Measurements from ENCODE around the gene SEL1L2. TPM values are rescaled to one million over a fixed set of nuclear protein-coding genes. Genes with fewer than 3 reads are reported as not detected.

The SEL1L2 gene
- total and polyA plus RNA-seq, 9 donors: 0.73 to 9.3 (median 3.8) TPM; not detected in 3

- intact Hi-C loops (cut with DNase I): no loop called here
- H3K36me3 ChIP-seq: no peaks in the 10 kb centered on the region
- no peaks in the 10 kb centered on the region for H3K27me3 ChIP-seq
- H3K27ac ChIP-seq: no peak overlapping the region
- TF ChIP-seq EP300 (IDR thresholded peaks at IDR 0.05): no peak
- DNase-seq: no peak
- no peaks in the 10 kb centered on the region for H3K9me3 ChIP-seq
- WGBS, 3 donors: 83 to 87% (median 86%) methylated on average over 3 of the region's 3 CpGs
- H3K4me3 ChIP-seq: no peak overlapping the region
- no peaks in the 10 kb centered on the region for H3K4me1 ChIP-seq (ENCODE audit: insufficient read depth)
Measured at GRCh38 chr20:13947719-13948118, 42.7 kb downstream of the SEL1L2 start.

DNA sequence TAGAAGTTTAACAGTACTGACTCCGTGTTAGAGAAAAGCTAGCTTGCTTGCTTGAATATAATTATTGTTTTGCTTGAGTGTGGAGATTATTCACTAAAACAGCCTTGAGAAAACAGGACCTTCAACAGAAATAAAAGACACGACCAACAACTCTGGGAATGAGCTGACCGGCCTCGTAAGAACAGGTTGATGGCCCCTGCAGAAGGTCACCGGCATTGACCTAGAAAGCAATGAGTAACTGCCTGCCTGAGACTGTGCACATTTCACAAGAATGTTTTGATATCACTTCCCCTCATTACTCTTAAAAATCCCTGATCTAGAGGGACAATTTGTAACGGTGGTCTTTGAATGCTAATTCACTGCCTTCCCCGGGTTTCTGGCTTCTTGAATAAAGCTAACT, 49.4 kb downstream of the SEL1L2 start:
- no peak for TF ChIP-seq POLR2A (IDR thresholded peaks at IDR 0.05)
- TF ChIP-seq CTCF (IDR thresholded peaks at IDR 0.05): no peak
- no peak for TF ChIP-seq EP300 (IDR thresholded peaks at IDR 0.05)
- no peak overlapping the region for H3K4me3 ChIP-seq
- no peak overlapping the region for H3K27ac ChIP-seq
- peaks cover 7% of the 10 kb centered on the region for H3K4me1 ChIP-seq (ENCODE audit: insufficient read depth)
- WGBS, 3 donors: 19 to 45% (median 21%) methylated on average over 7 of the region's 7 CpGs
- H3K9me3 ChIP-seq: no peaks in the 10 kb centered on the region
- no peaks in the 10 kb centered on the region for H3K36me3 ChIP-seq
- intact Hi-C loops (cut with DNase I): no loop called here
- no peaks in the 10 kb centered on the region for H3K27me3 ChIP-seq
- peak in 1 of 5 donors; percentile 18 for DNase-seq

DNA sequence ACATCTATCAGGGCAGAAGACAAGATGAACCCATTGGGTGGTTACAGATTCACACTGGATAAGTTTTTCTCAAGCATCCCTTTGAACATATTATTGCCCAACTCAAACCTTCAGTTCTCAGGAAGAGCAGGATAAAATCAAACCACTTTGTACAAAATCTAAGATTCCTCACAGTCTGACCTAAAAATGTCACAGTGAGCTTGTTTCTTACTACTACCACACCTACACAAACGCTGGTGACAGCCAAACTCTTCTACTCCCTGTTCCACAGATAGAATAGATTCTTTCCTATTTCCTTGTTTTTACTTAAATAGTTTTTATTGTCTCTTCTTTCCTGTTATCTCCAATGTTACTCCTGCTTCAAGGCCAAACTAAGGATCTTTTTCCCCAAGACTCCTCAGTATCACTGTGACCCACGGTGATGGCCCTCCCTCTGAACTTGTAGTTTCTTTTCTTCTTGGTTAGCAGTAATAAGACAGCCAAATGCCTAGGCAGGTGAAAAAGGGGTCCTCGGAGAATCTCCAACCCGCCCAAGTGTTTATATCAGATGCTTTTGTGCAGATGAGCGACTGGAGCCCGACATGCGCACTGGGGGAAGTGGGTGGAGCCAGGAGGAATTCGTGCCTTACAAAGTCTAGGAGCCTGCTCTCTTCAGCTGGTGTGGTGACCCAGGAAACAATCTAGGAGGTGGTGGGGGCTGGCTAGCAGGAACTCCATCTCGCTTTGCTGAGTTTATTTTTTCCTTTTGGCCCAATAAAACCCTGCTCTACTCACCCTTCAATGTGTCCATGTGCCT, 53.4 kb downstream of the SEL1L2 start:
- TF ChIP-seq POLR2A (IDR thresholded peaks at IDR 0.05) (no peak), EP300 (IDR thresholded peaks at IDR 0.05) (no peak), CTCF (IDR thresholded peaks at IDR 0.05) (no peak)
- Histone ChIP-seq H3K4me1 (ENCODE audit: insufficient read depth) (peaks cover 8% of the 10 kb centered on the region), H3K9me3 (no peaks in the 10 kb centered on the region), H3K4me3 (no peak overlapping the region), H3K27me3 (no peaks in the 10 kb centered on the region), H3K36me3 (no peaks in the 10 kb centered on the region), H3K27ac (no peak overlapping the region)
- intact Hi-C loops (cut with DNase I): loop anchor here in 1 of 4 donors (10.0 kb wide), 1 partner anchor 112 kb away; no protein-coding TSS in a partner anchor
- 50 to 59% (median 51%) methylated on average over 9 of the region's 9 CpGs for WGBS, 3 donors
- DNase-seq: peak in 1 of 5 donors; percentile 42

GRCh38 chr20:13934992-13935894, 55.2 kb downstream of the SEL1L2 start:
- no peak for DNase-seq
- H3K4me1 ChIP-seq (ENCODE audit: insufficient read depth): peaks cover 4% of the 10 kb centered on the region
- no peaks in the 10 kb centered on the region for H3K27me3 ChIP-seq
- no peak overlapping the region for H3K4me3 ChIP-seq
- no peak for TF ChIP-seq POLR2A (IDR thresholded peaks at IDR 0.05)
- no peak for TF ChIP-seq CTCF (IDR thresholded peaks at IDR 0.05)
- no peak for TF ChIP-seq EP300 (IDR thresholded peaks at IDR 0.05)
- no peaks in the 10 kb centered on the region for H3K36me3 ChIP-seq
- no peaks in the 10 kb centered on the region for H3K9me3 ChIP-seq
- intact Hi-C loops (cut with DNase I): loop anchor here in 1 of 4 donors (10.0 kb wide), 1 partner anchor 110 kb away; no protein-coding TSS in a partner anchor
- no peak overlapping the region for H3K27ac ChIP-seq
- 16 to 28% (median 17%) methylated on average over 6 of the region's 6 CpGs for WGBS, 3 donors

Data from ovary (tissue), 9 donors.